ENCODE data around the gene CTSV. TPM values are rescaled to one million over a fixed set of nuclear protein-coding genes. Genes with fewer than 3 reads are reported as not detected.
"Not testable (repeated sequence)": the region's sequence is repeated elsewhere in the genome, so short reads cannot be mapped to it uniquely, and the experiment has no call there.

Gene CTSV
- total RNA-seq, 1 experiment from 2014 or later, result 47.3 TPM

GRCh38 chr9:97059626-97060025 is 20.7 kb upstream of the CTSV start:
- BruUV-seq (replicated peaks), result no TSS peak
- intact Hi-C loops (cut with micrococcal nuclease; ENCODE audit: unreplicated experiment), result loop anchor here (1.0 kb wide), 1 partner anchor 13 kb away; no protein-coding TSS in a partner anchor
- CTCF ChIA-PET, result interaction anchor here (0.6 to 0.7 kb wide), 3 partner anchors 14 to 499 kb away, joined by 4 to 7 read pairs (median 5); no protein-coding TSS in a partner anchor
- peak; percentile 63 to 90 for DNase-seq
- H3K36me3 ChIP-seq (ENCODE audit: low read depth), result no peaks in the 10 kb centered on the region
- H4K20me1 ChIP-seq (ENCODE audit: insufficient read depth), result no peaks in the 10 kb centered on the region
- POLR2A ChIA-PET (ENCODE audit: unreplicated experiment), result interaction anchor here (0.6 kb wide), 2 partner anchors 10 to 165 kb away, joined by 4 to 8 read pairs; no protein-coding TSS in a partner anchor
- no peaks in the 10 kb centered on the region; the same call in 1 of the 2 replicates for H3K9me3 ChIP-seq (ENCODE audit: insufficient read depth, low read depth)
- H2AFZ ChIP-seq, result no peak overlapping the region
- H3K4me3 ChIP-seq, result no peak overlapping the region
- peak overlapping the region; percentile 75 for H3K27ac ChIP-seq
- H3K4me2 ChIP-seq, result peak overlapping the region; percentile 34
- H3K4me1 ChIP-seq (replicated peaks; ENCODE audit: insufficient read depth), result peaks cover 40% of the 10 kb centered on the region
- H3K27me3 ChIP-seq (ENCODE audit: insufficient read depth, low read depth), result no peaks in the 10 kb centered on the region
- H3F3A ChIP-seq (ENCODE audit: insufficient read depth, low read depth), result peaks cover 38% of the 10 kb centered on the region
- no peaks in the 10 kb centered on the region for H3K79me2 ChIP-seq (ENCODE audit: low read depth)
- no peaks in the 10 kb centered on the region for H3K9me2 ChIP-seq (ENCODE audit: insufficient read depth)
- TF ChIP-seq EZH2 (IDR thresholded peaks at IDR 0.05; ENCODE audit: low read depth), result no peak
- TF ChIP-seq, protein P1, sequence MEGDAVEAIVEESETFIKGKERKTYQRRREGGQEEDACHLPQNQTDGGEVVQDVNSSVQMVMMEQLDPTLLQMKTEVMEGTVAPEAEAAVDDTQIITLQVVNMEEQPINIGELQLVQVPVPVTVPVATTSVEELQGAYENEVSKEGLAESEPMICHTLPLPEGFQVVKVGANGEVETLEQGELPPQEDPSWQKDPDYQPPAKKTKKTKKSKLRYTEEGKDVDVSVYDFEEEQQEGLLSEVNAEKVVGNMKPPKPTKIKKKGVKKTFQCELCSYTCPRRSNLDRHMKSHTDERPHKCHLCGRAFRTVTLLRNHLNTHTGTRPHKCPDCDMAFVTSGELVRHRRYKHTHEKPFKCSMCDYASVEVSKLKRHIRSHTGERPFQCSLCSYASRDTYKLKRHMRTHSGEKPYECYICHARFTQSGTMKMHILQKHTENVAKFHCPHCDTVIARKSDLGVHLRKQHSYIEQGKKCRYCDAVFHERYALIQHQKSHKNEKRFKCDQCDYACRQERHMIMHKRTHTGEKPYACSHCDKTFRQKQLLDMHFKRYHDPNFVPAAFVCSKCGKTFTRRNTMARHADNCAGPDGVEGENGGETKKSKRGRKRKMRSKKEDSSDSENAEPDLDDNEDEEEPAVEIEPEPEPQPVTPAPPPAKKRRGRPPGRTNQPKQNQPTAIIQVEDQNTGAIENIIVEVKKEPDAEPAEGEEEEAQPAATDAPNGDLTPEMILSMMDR (conservative IDR thresholded peaks at IDR 0.05), result no peak

DNA sequence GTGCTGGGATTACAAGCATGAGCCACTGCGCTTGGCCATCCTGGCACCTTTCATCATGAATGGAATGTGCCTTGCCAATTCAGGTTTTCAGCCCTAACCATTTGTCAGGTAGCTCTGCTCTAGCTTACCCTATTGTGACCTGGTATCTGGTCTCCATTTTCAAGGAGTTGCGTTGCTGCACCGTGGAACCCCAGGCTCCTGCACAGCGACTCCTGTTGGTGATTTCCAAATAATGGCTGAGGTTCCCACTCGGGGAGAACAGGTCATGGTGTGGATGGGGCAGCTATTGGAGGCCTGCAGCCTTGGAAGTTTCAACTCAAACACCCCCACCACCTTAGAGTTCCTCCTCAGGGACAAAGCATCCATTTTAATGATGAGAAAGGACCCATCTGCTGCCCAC is 18.7 kb upstream of the CTSV start:
- BruUV-seq (replicated peaks), result no TSS peak
- H3K4me1 ChIP-seq (replicated peaks; ENCODE audit: insufficient read depth), result peaks cover 26% of the 10 kb centered on the region
- no peak overlapping the region for H3K4me3 ChIP-seq
- H3K79me2 ChIP-seq (ENCODE audit: low read depth), result no peaks in the 10 kb centered on the region
- H3K9me3 ChIP-seq (ENCODE audit: insufficient read depth, low read depth), result no peaks in the 10 kb centered on the region; the same call in 1 of the 2 replicates
- no peak overlapping the region for H3K4me2 ChIP-seq
- DNase-seq, result no peak
- H3K27ac ChIP-seq, result no peak overlapping the region
- H3K9me2 ChIP-seq (ENCODE audit: insufficient read depth), result no peaks in the 10 kb centered on the region
- ChIA-PET POLR2A (ENCODE audit: unreplicated experiment) (interaction anchor here (0.6 kb wide), 1 partner anchor 693 kb away, joined by 4 read pairs; no protein-coding TSS in a partner anchor), CTCF (no interaction called here)
- peaks cover 22% of the 10 kb centered on the region for H3F3A ChIP-seq (ENCODE audit: insufficient read depth, low read depth)
- H3K27me3 ChIP-seq (ENCODE audit: insufficient read depth, low read depth), result no peaks in the 10 kb centered on the region
- H3K36me3 ChIP-seq (ENCODE audit: low read depth), result no peaks in the 10 kb centered on the region
- intact Hi-C loops (cut with micrococcal nuclease; ENCODE audit: unreplicated experiment), result no loop called here
- no peaks in the 10 kb centered on the region for H4K20me1 ChIP-seq (ENCODE audit: insufficient read depth)
- TF ChIP-seq, protein P1 (conservative IDR thresholded peaks at IDR 0.05), result no peak
- TF ChIP-seq EZH2 (IDR thresholded peaks at IDR 0.05; ENCODE audit: low read depth), result no peak
- no peak overlapping the region for H2AFZ ChIP-seq

GRCh38 chr9:97055891-97056290 is 16.9 kb upstream of the CTSV start:
- H2AFZ ChIP-seq; H3K27ac ChIP-seq; POLR2A ChIA-PET (ENCODE audit: unreplicated experiment); intact Hi-C loops (cut with micrococcal nuclease; ENCODE audit: unreplicated experiment); DNase-seq; H3K79me2 ChIP-seq (ENCODE audit: low read depth); H3K9me2 ChIP-seq (ENCODE audit: insufficient read depth); H3K9me3 ChIP-seq (ENCODE audit: insufficient read depth, low read depth); H3K27me3 ChIP-seq (ENCODE audit: insufficient read depth, low read depth); H4K20me1 ChIP-seq (ENCODE audit: insufficient read depth); BruUV-seq (replicated peaks); CTCF ChIA-PET; H3K4me2 ChIP-seq; H3F3A ChIP-seq (ENCODE audit: insufficient read depth, low read depth); H3K4me3 ChIP-seq; H3K36me3 ChIP-seq (ENCODE audit: low read depth): not testable (repeated sequence)
- peaks cover 13% of the 10 kb centered on the region for H3K4me1 ChIP-seq (replicated peaks; ENCODE audit: insufficient read depth)

DNA sequence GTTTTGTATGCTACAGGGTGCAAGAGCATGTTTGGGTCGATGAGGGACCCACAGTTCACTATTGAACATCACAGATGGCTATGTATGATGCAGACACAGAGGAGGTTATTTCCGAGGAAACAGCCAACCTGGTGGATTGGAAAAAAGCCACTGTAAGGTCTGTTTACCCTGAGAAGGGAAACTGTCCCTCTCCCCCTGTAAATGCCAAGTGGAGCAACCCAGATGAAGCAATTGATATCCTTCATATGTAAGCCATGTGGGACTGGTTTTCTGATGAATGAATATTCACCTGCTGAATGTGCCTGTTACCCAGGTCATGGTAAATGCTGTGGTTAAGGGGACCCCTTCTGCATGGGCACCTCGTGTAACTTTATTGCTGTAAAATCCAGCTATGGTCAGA is 14.8 kb upstream of the CTSV start:
- no peak for DNase-seq
- ChIA-PET CTCF (no interaction called here), POLR2A (ENCODE audit: unreplicated experiment) (no interaction called here)
- Histone ChIP-seq H3K27ac (no peak overlapping the region), H4K20me1 (ENCODE audit: insufficient read depth) (no peaks in the 10 kb centered on the region), H3K4me3 (no peak overlapping the region), H3K27me3 (ENCODE audit: insufficient read depth, low read depth) (no peaks in the 10 kb centered on the region), H3K9me3 (ENCODE audit: insufficient read depth, low read depth) (no peaks in the 10 kb centered on the region), H3K79me2 (ENCODE audit: low read depth) (no peaks in the 10 kb centered on the region), H3F3A (ENCODE audit: insufficient read depth, low read depth) (peaks cover 1% of the 10 kb centered on the region; the same call in 1 of the 2 replicates), H3K36me3 (ENCODE audit: low read depth) (no peaks in the 10 kb centered on the region), H3K4me2 (no peak overlapping the region), H2AFZ (no peak overlapping the region), H3K4me1 (replicated peaks; ENCODE audit: insufficient read depth) (no peaks in the 10 kb centered on the region), H3K9me2 (ENCODE audit: insufficient read depth) (no peaks in the 10 kb centered on the region)
- intact Hi-C loops (cut with micrococcal nuclease; ENCODE audit: unreplicated experiment), result no loop called here
- no peak for TF ChIP-seq EZH2 (IDR thresholded peaks at IDR 0.05; ENCODE audit: low read depth)
- TF ChIP-seq, protein P1 (conservative IDR thresholded peaks at IDR 0.05), result no peak
- BruUV-seq (replicated peaks), result no TSS peak

Measured in PC-9 (cell line).